Skeletal muscle tissue (tissue), 4 donors: ENCODE results near the gene NEUROG1. TPM values are rescaled to one million over a fixed set of nuclear protein-coding genes. Genes with fewer than 3 reads are reported as not detected.
A peak's percentile ranks its signal among the peaks of the same experiment; 100 is the strongest.

Experiments used
- H3K27ac ChIP-seq: one replicate; pipeline ENCODE4 v1.7.0; 2013; ENCODE audit warnings: mild to moderate bottlenecking, low read depth, low read length, inconsistent platforms
- H3K27me3 ChIP-seq, 3 donors: one replicate each; pipeline ENCODE4 v1.7.0; 2013; ENCODE audit warnings: low read length in 3 of 3; ENCODE audit not compliant: control insufficient read depth in 3 of 3, insufficient read depth in 3 of 3
- H3K36me3 ChIP-seq, 3 donors: one replicate each; pipeline ENCODE4 v1.7.0; 2013; ENCODE audit warnings: low read length in 3 of 3; ENCODE audit not compliant: control insufficient read depth in 3 of 3, insufficient read depth in 3 of 3
- H3K4me1 ChIP-seq, 3 donors: one replicate each; pipeline ENCODE4 v1.7.0; 2013; ENCODE audit warnings: low read length in 3 of 3, mild to moderate bottlenecking in 3 of 3; ENCODE audit not compliant: control insufficient read depth in 3 of 3, insufficient read depth in 3 of 3
- H3K4me3 ChIP-seq, 3 donors: one replicate each; pipeline ENCODE4 v1.7.0; 2013; ENCODE audit warnings: low read length in 3 of 3
- H3K9ac ChIP-seq, 3 donors: one replicate each; pipeline ENCODE4 v1.7.0; 2013; ENCODE audit warnings: low read length in 3 of 3, mild to moderate bottlenecking in 3 of 3, moderate library complexity in 2 of 3, low read depth in 1 of 3
- H3K9me3 ChIP-seq, 3 donors: one replicate each; pipeline ENCODE4 v1.7.0; 2013; ENCODE audit warnings: low read length in 3 of 3; ENCODE audit not compliant: control insufficient read depth in 3 of 3
- total RNA-seq: library from RNA; depleted of rRNA; stranded (reverse); fragments of >200 nt; gene quantifications from one replicate; pipeline ENCODE4 v1.2.3, GENCODE V29; 2014
- donor health status: Osteomylitis.

Gene NEUROG1
- total RNA-seq, 1 donor from 2014 or later, result not detected

GRCh38 chr5:135551593-135552447 lies 16.1 kb upstream of the NEUROG1 start:
- Histone ChIP-seq H3K4me3 (no peak overlapping the region), H3K36me3 (no peaks in the 10 kb centered on the region), H3K27ac (no peak overlapping the region), H3K27me3 (peaks cover 13 to 49% (median 34%) of the 10 kb centered on the region in 3 donors), H3K4me1 (no peaks in the 10 kb centered on the region), H3K9ac (no peak overlapping the region), H3K9me3 (no peaks in the 10 kb centered on the region)

- H3K36me3 ChIP-seq, result no peaks in the 10 kb centered on the region
- H3K27ac ChIP-seq, result no peak overlapping the region
- H3K9me3 ChIP-seq, result no peaks in the 10 kb centered on the region
- peaks cover 37 to 66% (median 57%) of the 10 kb centered on the region in 3 donors for H3K27me3 ChIP-seq
- no peak overlapping the region for H3K4me3 ChIP-seq
- H3K9ac ChIP-seq, result no peak overlapping the region
- H3K4me1 ChIP-seq, result peaks cover 0 to 2% (median 0%) of the 10 kb centered on the region in 3 donors
These were observed 13.6 kb upstream of the NEUROG1 start for GRCh38 chr5:135549413-135549812.

- no peak overlapping the region for H3K4me3 ChIP-seq
- peaks cover 49 to 69% (median 58%) of the 10 kb centered on the region in 3 donors for H3K27me3 ChIP-seq
These were observed 12.0 kb upstream of the NEUROG1 start for GRCh38 chr5:135547590-135548254.

GRCh38 chr5:135546912-135547311 lies 11.1 kb upstream of the NEUROG1 start:
- Histone ChIP-seq H3K36me3 (no peaks in the 10 kb centered on the region), H3K9me3 (no peaks in the 10 kb centered on the region), H3K27ac (no peak overlapping the region), H3K9ac (no peak overlapping the region), H3K27me3 (peaks cover 56 to 74% (median 61%) of the 10 kb centered on the region in 3 donors), H3K4me1 (peaks cover 0 to 15% (median 6%) of the 10 kb centered on the region in 3 donors), H3K4me3 (no peak overlapping the region)

More at GRCh38 chr5:135547590-135548254, 12.0 kb upstream of the NEUROG1 start:
- Histone ChIP-seq H3K4me1 (peaks cover 0 to 15% (median 6%) of the 10 kb centered on the region in 3 donors), H3K27ac (no peak overlapping the region), H3K36me3 (no peaks in the 10 kb centered on the region), H3K9ac (no peak overlapping the region), H3K9me3 (no peaks in the 10 kb centered on the region)

GRCh38 chr5:135546101-135546500 lies 10.3 kb upstream of the NEUROG1 start:
- Histone ChIP-seq H3K36me3 (no peaks in the 10 kb centered on the region), H3K9ac (no peak overlapping the region), H3K4me1 (peaks cover 0 to 15% (median 6%) of the 10 kb centered on the region in 3 donors), H3K27me3 (peaks cover 64 to 75% (median 66%) of the 10 kb centered on the region in 3 donors), H3K27ac (no peak overlapping the region), H3K4me3 (no peak overlapping the region), H3K9me3 (no peaks in the 10 kb centered on the region)

- no peak overlapping the region for H3K9ac ChIP-seq
- H3K27ac ChIP-seq, result no peak overlapping the region
- no peaks in the 10 kb centered on the region for H3K36me3 ChIP-seq
- H3K4me3 ChIP-seq, result peak overlapping the region in 1 of 3 donors; percentile 75
- H3K9me3 ChIP-seq, result no peaks in the 10 kb centered on the region
- H3K4me1 ChIP-seq, result peaks cover 0 to 15% (median 6%) of the 10 kb centered on the region in 3 donors
- peaks cover 64 to 71% (median 70%) of the 10 kb centered on the region in 3 donors for H3K27me3 ChIP-seq
These were observed 9.3 kb upstream of the NEUROG1 start for GRCh38 chr5:135545099-135545498.

GRCh38 chr5:135543485-135544304 lies 7.9 kb upstream of the NEUROG1 start:
- Histone ChIP-seq H3K4me1 (peaks cover 0 to 15% (median 6%) of the 10 kb centered on the region in 3 donors), H3K9ac (peak overlapping the region in 1 of 3 donors; percentile 54), H3K4me3 (peak overlapping the region; percentile 68 to 75 (median 70)), H3K36me3 (no peaks in the 10 kb centered on the region), H3K27me3 (peaks cover 78 to 85% (median 79%) of the 10 kb centered on the region in 3 donors), H3K9me3 (no peaks in the 10 kb centered on the region), H3K27ac (no peak overlapping the region)

GRCh38 chr5:135543001-135543484 lies 7.3 kb upstream of the NEUROG1 start:
- H3K9me3 ChIP-seq, result peaks cover 0 to 3% (median 0%) of the 10 kb centered on the region in 3 donors
- peaks cover 0 to 15% (median 6%) of the 10 kb centered on the region in 3 donors for H3K4me1 ChIP-seq
- H3K36me3 ChIP-seq, result no peaks in the 10 kb centered on the region
- H3K27me3 ChIP-seq, result peaks cover 79 to 91% (median 80%) of the 10 kb centered on the region in 3 donors
- no peak overlapping the region for H3K27ac ChIP-seq
- H3K9ac ChIP-seq, result no peak overlapping the region
- peak overlapping the region in 2 of 3 donors; percentile 68 to 70 for H3K4me3 ChIP-seq

GRCh38 chr5:135541807-135542502 lies 6.2 kb upstream of the NEUROG1 start:
- peaks cover 79 to 94% (median 80%) of the 10 kb centered on the region in 3 donors for H3K27me3 ChIP-seq
- H3K36me3 ChIP-seq, result no peaks in the 10 kb centered on the region
- H3K27ac ChIP-seq, result no peak overlapping the region
- peaks cover 0 to 8% (median 4%) of the 10 kb centered on the region in 3 donors for H3K9me3 ChIP-seq
- H3K9ac ChIP-seq, result no peak overlapping the region
- no peak overlapping the region for H3K4me3 ChIP-seq
- peaks cover 0 to 15% (median 6%) of the 10 kb centered on the region in 3 donors for H3K4me1 ChIP-seq
